ENCODE measurements around the gene NNT. TPM values are rescaled to one million over a fixed set of nuclear protein-coding genes. Genes with fewer than 3 reads are reported as not detected.

Gene NNT
- total RNA-seq, 4 donors from 2014 or later: 47.0 to 68.5 (median 60.8) TPM

DNA sequence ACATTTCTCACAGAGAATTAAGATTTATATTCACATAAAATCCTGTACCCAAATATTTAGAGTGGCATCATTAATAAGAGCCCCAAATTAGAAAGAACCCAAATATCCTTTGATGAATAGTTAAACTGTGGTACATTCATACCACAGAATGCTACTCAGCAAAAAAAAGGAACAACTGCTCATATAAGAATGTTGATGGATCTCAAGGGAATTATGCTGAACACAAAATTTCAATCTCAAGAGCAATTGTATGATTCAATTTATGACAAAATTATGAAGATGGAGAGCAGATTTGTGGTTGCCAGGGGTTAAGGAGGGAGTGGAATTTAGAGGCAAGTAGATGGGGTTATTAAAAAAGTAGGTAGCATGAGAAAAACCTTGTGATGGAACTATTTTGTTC, 41.6 kb upstream of the NNT start:
- no peak for ATAC-seq (ENCODE audit: low FRiP score)
- TF ChIP-seq, protein P1, sequence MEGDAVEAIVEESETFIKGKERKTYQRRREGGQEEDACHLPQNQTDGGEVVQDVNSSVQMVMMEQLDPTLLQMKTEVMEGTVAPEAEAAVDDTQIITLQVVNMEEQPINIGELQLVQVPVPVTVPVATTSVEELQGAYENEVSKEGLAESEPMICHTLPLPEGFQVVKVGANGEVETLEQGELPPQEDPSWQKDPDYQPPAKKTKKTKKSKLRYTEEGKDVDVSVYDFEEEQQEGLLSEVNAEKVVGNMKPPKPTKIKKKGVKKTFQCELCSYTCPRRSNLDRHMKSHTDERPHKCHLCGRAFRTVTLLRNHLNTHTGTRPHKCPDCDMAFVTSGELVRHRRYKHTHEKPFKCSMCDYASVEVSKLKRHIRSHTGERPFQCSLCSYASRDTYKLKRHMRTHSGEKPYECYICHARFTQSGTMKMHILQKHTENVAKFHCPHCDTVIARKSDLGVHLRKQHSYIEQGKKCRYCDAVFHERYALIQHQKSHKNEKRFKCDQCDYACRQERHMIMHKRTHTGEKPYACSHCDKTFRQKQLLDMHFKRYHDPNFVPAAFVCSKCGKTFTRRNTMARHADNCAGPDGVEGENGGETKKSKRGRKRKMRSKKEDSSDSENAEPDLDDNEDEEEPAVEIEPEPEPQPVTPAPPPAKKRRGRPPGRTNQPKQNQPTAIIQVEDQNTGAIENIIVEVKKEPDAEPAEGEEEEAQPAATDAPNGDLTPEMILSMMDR (IDR thresholded peaks at IDR 0.05): no peak
- no peak for DNase-seq (ENCODE audit: low spot score)

DNA sequence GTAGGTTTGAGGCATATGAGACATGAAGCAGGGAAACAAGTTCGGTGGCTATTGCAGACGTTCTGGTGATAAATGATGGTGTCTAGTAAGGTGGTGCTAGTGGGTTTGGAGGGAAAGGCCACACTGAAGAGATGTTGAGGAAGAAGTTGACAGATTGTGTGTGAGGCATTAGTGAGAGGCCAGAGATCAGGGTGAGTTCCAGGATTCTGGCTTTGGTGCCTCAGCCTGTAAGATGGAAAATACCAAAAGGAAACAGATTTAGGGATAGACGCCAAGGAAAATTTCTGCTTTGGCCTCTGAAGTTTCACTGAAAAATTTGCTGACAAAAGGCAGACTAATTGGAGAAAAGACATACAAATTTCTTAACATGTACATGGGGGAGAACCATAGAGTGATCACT, 39.7 kb upstream of the NNT start:
- DNase-seq (ENCODE audit: low spot score): no peak
- peak; percentile 45 for ATAC-seq (ENCODE audit: low FRiP score)
- TF ChIP-seq, protein P1 (IDR thresholded peaks at IDR 0.05): no peak

DNA sequence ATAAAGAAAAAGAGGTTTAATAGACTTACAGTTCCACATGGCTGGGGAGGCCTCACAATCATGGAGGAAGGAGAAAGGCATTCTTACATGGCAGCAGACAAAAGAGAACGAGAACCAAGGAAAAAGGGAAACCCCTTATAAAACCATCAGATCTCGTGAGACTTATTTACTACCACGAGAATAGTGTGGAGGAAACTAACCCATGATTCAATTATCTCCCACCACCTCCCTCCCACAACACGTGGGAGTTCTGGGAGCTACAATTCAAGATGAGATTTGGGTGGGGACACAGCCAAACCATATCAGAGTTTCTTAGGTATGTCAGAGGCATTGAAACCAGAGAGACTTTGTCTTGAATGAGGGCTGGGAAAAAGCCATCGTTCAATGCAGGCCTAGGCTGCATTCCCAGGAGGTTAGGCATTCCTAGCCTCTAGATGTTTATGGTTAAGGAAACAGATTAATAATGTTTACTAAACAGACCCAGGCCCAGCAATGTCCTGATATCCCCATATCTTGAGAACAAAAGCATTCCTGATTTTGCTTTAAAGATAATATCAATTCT, 38.6 kb upstream of the NNT start:
- DNase-seq (ENCODE audit: low spot score): no peak
- no peak for ATAC-seq (ENCODE audit: low FRiP score)
- TF ChIP-seq, protein P1 (IDR thresholded peaks at IDR 0.05): no peak

DNA sequence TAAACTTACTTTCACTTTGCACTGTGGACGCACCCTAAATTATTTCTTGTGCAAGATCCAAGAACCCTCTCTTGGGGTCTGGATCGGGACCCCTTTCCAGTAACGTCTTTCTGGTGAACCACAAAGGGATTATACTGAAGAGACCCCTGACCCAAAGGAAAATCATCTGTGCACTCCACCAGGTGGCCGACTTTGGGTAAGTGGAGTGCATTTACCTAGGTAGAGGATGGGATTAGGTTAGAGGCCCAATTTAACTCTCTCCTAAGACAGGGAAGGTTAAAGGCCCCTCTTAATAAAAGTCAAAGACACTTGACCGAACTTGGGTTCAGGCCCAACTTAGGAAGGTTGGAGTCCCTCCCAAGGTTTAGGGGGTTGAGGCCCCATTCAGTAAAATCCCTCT, 37.9 kb upstream of the NNT start:
- no peak for DNase-seq (ENCODE audit: low spot score)
- TF ChIP-seq, protein P1 (IDR thresholded peaks at IDR 0.05): no peak
- no peak for ATAC-seq (ENCODE audit: low FRiP score)

DNA sequence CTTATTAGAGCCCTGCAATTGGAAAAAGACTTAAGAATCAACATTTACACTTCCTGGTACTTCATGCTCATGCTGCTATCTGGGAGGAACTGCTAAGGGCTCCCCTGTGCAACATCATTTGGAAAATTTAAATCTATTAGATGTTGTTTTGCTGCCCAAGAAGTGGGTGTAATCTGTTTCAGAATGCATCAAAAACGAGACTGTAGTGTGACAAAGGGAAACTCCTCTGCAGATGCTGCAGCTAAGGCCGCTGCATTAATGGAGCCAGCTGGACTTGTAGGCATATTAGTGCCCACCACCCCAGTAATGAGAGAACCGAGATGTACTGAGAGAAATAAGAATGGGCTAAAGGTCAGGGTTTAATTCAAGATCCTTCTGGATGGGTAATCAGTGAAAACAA, 35.0 kb upstream of the NNT start:
- ATAC-seq (ENCODE audit: low FRiP score) (no peak), DNase-seq (ENCODE audit: low spot score) (no peak)
- TF ChIP-seq, protein P1 (IDR thresholded peaks at IDR 0.05): no peak

DNA sequence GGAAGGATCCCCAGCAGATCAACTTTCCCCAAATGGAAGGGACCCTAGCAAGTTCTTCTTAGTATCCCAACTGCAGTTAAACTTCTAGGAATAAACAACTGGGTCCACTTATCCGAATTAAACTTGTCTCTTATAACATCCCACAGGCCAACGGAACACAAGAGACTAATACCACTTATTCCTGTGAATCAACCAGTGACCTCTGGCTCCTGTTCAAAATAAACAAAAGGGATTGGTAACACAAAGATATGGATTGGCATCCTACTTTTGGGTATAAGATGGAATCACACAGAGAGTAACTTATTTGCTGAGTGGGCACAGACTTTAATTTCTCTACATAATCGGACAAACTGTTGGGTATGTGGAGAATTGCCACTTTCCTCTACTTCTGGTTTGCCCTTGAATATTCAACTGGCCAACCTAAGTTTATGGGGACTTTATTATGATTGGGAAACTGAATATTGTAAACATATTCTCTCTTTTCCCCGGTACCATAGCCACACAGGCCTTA, 33.7 kb upstream of the NNT start:
- no peak for DNase-seq (ENCODE audit: low spot score)
- ATAC-seq (ENCODE audit: low FRiP score): no peak
- TF ChIP-seq, protein P1 (IDR thresholded peaks at IDR 0.05): no peak

DNA sequence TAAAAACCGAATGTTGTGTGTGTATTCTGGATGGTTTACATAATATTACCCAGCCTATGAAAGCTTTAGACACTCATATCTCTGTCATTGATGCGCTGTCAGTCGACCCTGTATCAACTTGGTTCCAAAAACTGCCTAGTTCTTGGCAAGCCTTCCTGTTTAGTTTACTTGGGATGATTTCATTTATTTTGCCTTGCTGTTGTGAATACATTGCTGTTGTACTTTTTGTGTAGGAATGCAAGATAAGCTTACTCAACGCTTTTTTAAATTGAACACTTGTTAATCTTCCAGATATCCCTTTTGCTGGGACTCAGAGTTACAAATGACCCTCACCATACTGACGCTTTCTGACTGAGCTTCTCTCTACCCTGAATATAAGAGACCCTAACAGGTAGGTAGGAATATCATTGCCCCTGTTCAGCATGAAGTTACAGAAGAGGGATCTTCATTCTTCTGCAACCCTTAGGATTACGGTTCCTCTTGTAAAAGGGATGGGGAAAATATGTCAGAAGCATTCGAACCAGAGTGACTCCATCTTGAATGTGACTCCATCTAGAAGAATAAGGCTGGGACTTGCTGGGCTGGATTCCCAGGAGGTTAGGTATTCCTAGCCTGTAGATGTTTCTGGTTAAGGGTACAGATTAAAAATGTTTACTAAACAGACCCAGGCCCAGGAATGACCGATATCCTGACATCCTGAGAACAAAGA, 32.4 kb upstream of the NNT start:
- ATAC-seq (ENCODE audit: low FRiP score) (no peak), DNase-seq (ENCODE audit: low spot score) (no peak)
- TF ChIP-seq, protein P1 (IDR thresholded peaks at IDR 0.05): no peak

All from omental fat pad (tissue), 4 donors.